Left ventricle myocardium inferior (tissue), 1 donor: ENCODE results near the gene SMIM1. TPM values are rescaled to one million over a fixed set of nuclear protein-coding genes. Genes with fewer than 3 reads are reported as not detected.

Experiments
- DNase-seq: peaks from one replicate; pipeline ENCODE4 v3.0.0-alpha.2; 2020
- H3K27ac ChIP-seq: fragments of 200-600 bp; replicated peaks from 2 replicates; pipeline ENCODE4 v1.8.0; 2021
- H3K27me3 ChIP-seq: fragments of 200-600 bp; 2 replicates; pipeline ENCODE4 v1.8.0; 2021; ENCODE audit warnings: low read depth
- H3K36me3 ChIP-seq: fragments of 200-600 bp; 2 replicates; pipeline ENCODE4 v1.8.0; 2021
- H3K4me1 ChIP-seq: fragments of 200-600 bp; 2 replicates; pipeline ENCODE4 v1.8.0; 2021
- H3K4me3 ChIP-seq: fragments of 200-600 bp; 2 replicates; pipeline ENCODE4 v1.8.0; 2021; ENCODE audit warnings: mild to moderate bottlenecking, moderate library complexity
- H3K9me3 ChIP-seq: fragments of 200-600 bp; replicated peaks from 2 replicates; pipeline ENCODE4 v1.8.0; 2021
- intact Hi-C: fragments of 100-400 bp; cut with micrococcal nuclease; formaldehyde crosslinking; loops from one replicate; pipeline ENCODE4 v1.11.0; 2022
- total RNA-seq: library from RNA; stranded (reverse); fragmentation: NEBNext Ultra II Directional; extraction: Animal tissue kit (Norgen Biotek cat#: 25700); gene quantifications from one replicate; pipeline ENCODE4 v1.2.1, GENCODE V29; 2021
- TF ChIP-seq, protein P1 (sequence below): fragments of 200-600 bp; IDR thresholded peaks from 2 replicates; pipeline ENCODE4 v1.8.0; 2021; ENCODE audit warnings: antibody characterized with exemption, mild to moderate bottlenecking, borderline replicate concordance
- donor health status: DM: no; HTN: yes; CAD: no; lungs with severe emphysema.

Gene SMIM1
- total RNA-seq, 1 donor from 2014 or later: 13.9 TPM

DNA sequence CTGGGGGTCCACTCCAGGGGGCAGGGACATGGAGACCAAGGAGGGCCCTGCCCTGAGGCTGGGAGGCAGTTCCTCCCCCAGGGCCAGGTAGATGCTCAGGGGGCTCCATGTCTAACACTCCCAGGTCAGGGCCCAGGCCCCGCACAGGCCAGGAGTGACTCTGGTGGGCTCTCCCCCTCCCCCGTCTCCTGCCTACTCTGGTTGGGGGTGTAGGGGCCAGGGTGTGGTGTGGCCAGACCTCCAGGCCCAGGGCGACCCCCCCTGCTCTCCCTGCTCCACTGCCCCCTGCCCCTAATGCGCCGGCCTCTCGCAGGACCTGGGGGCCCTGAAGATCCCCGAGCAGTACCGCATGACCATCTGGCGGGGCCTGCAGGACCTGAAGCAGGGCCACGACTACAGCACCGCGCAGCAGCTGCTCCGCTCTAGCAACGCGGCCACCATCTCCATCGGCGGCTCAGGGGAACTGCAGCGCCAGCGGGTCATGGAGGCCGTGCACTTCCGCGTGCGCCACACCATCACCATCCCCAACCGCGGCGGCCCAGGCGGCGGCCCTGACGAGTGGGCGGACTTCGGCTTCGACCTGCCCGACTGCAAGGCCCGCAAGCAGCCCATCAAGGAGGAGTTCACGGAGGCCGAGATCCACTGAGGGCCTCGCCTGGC, 40.0 kb upstream of the SMIM1 start:
- H3K27ac ChIP-seq: no peak overlapping the region
- TF ChIP-seq, protein P1, sequence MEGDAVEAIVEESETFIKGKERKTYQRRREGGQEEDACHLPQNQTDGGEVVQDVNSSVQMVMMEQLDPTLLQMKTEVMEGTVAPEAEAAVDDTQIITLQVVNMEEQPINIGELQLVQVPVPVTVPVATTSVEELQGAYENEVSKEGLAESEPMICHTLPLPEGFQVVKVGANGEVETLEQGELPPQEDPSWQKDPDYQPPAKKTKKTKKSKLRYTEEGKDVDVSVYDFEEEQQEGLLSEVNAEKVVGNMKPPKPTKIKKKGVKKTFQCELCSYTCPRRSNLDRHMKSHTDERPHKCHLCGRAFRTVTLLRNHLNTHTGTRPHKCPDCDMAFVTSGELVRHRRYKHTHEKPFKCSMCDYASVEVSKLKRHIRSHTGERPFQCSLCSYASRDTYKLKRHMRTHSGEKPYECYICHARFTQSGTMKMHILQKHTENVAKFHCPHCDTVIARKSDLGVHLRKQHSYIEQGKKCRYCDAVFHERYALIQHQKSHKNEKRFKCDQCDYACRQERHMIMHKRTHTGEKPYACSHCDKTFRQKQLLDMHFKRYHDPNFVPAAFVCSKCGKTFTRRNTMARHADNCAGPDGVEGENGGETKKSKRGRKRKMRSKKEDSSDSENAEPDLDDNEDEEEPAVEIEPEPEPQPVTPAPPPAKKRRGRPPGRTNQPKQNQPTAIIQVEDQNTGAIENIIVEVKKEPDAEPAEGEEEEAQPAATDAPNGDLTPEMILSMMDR: no peak
- intact Hi-C loops: no loop called here
- H3K27me3 ChIP-seq: peaks cover 61% of the 10 kb centered on the region
- H3K4me3 ChIP-seq: no peak overlapping the region
- peaks cover 45% of the 10 kb centered on the region for H3K4me1 ChIP-seq
- H3K9me3 ChIP-seq: no peaks in the 10 kb centered on the region
- peaks cover 23% of the 10 kb centered on the region for H3K36me3 ChIP-seq
- DNase-seq: no peak

DNA sequence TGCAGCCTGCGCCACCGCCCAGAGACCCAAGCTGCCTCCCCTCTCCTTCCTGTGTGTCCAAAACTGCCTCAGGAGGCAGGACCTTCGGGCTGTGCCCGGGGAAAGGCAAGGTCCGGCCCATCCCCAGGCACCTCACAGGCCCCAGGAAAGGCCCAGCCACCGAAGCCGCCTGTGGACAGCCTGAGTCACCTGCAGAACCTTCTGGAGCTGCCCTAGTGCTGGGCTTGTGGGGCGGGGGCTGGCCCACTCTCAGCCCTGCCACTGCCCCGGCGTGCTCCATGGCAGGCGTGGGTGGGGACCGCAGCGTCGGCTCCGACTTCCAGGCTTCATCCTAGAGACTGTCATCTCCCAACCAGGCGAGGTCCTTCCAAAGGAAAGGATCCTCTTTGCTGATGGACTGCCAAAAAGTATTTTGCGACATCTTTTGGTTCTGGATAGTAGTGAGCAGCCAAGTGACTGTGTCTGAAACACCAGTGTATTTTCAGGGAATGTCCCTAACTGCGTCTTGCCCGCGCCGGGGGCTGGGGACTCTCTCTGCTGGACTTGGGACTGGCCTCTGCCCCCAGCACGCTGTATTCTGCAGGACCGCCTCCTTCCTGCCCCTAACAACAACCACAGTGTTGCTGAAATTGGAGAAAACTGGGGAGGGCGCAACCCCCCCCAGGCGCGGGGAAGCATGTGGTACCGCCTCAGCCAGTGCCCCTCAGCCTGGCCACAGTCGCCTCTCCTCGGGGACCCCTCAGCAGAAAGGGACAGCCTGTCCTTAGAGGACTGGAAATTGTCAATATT, 39.3 kb upstream of the SMIM1 start:
- no peak overlapping the region for H3K4me3 ChIP-seq
- TF ChIP-seq, protein P1: no peak
- no peaks in the 10 kb centered on the region for H3K9me3 ChIP-seq
- intact Hi-C loops: no loop called here
- DNase-seq: no peak
- H3K27ac ChIP-seq: no peak overlapping the region
- H3K36me3 ChIP-seq: peaks cover 30% of the 10 kb centered on the region
- peaks cover 54% of the 10 kb centered on the region for H3K27me3 ChIP-seq
- H3K4me1 ChIP-seq: peaks cover 45% of the 10 kb centered on the region

DNA sequence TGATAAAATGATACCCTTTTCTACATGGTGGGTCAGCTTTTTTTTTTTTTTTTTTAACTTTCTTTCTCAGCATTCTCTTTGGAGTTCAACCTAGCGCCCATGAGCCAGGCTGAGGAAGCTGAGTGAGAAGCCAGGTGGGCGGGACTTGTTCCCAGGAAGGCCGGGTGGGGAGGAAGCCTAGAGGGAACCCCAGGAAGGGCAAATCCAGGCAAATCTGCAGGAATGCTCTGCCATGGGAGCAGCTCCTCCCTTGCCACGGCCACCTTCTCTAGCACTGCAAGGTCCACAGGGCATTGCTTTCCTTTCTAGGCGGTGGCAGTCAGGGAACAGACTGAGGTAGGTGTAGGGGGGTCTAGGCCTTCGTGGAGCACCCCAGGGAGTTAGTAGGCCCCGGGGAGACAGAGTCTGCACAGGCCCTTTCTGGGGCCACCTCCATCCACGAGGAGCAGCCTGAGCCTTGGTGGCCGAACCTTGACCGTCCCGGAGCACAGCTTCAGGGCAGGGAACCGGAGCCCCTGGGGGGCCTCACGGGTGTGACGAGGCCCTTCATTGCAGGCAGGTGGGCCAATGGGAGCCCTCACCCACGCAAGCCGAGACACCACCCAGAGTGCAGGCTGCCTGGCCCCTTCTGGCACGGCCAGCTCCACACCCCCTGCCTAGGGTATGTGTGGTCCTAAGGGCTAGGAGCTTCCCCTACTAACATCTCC, 38.5 kb upstream of the SMIM1 start:
- no peak overlapping the region for H3K4me3 ChIP-seq
- H3K27ac ChIP-seq: no peak overlapping the region
- no peaks in the 10 kb centered on the region for H3K9me3 ChIP-seq
- TF ChIP-seq, protein P1: no peak
- peaks cover 46% of the 10 kb centered on the region for H3K27me3 ChIP-seq
- H3K4me1 ChIP-seq: peaks cover 45% of the 10 kb centered on the region
- H3K36me3 ChIP-seq: peaks cover 36% of the 10 kb centered on the region
- no peak for DNase-seq
- intact Hi-C loops: no loop called here

- intact Hi-C loops: no loop called here
- Histone ChIP-seq H3K9me3 (no peaks in the 10 kb centered on the region), H3K27ac (no peak overlapping the region), H3K4me1 (peaks cover 45% of the 10 kb centered on the region), H3K4me3 (no peak overlapping the region), H3K27me3 (peaks cover 41% of the 10 kb centered on the region), H3K36me3 (peaks cover 37% of the 10 kb centered on the region)
- TF ChIP-seq, protein P1: no peak
- no peak for DNase-seq
Measured at GRCh38 chr1:3734602-3735001, 37.9 kb upstream of the SMIM1 start.

DNA sequence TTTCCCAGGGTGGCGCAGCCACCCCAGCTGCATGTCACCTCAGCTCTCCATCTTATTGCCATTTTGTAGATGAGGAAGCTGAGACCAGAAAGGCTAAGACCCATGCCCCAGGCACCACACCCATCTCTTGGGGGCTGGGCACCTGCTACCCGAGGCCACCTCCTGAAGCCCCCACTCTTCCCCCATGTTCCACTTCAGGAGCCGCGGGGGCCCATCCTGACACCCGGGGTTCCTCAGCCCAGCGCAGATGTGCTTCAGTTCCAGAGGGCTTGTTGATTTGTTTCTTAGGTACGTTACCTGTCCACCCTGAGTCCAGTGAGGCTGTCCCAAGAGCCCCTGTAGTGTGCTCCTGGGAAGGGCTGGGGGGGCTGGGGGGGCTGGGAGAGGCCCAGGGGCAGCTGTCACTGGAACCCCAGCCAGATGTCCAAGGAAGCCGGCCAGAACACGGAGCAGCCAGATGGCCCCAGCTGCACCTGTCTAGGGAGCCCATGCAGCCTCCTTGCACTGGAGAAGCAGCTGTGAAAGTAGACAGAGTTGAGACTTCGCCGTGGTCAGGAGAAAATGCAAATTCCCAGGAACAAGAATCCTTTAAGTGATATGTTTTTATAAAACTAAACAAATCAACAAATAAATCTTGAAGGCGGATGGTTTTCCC, 37.4 kb upstream of the SMIM1 start:
- no peak overlapping the region for H3K4me3 ChIP-seq
- peaks cover 35% of the 10 kb centered on the region for H3K27me3 ChIP-seq
- H3K4me1 ChIP-seq: peaks cover 45% of the 10 kb centered on the region
- intact Hi-C loops: no loop called here
- peak overlapping the region; percentile 62 for H3K27ac ChIP-seq
- H3K36me3 ChIP-seq: peaks cover 42% of the 10 kb centered on the region
- TF ChIP-seq, protein P1: no peak
- H3K9me3 ChIP-seq: no peaks in the 10 kb centered on the region
- DNase-seq: no peak
